GM19328 (cell line): ENCODE results near the gene ZNF182.
"Not testable (repeated sequence)": the region's sequence is repeated elsewhere in the genome, so short reads cannot be mapped to it uniquely, and the experiment has no call there.

ENCODE experiments used
- ATAC-seq: cut with Tn5 transposase; IDR thresholded peaks from one replicate; pipeline ENCODE4 v1.9.1; 2021; ENCODE audit warnings: mild to moderate bottlenecking, moderate library complexity; ENCODE audit not compliant: unreplicated experiment

ZNF182 gene

GRCh38 chrX:48003758-48004457, at the start of gene ZNF182:
Gene ZNF182, minus strand, starts transcription at chrX:48003989. Its CDS starts 1,380 bp downstream, at chrX:48002609.
- peak; percentile 66 for ATAC-seq

GRCh38 chrX:48046846-48047245, 43.1 kb upstream of the ZNF182 start:
- no peak for ATAC-seq

- ATAC-seq: no peak
Measured at GRCh38 chrX:48045410-48046311, 41.9 kb upstream of the ZNF182 start.

DNA sequence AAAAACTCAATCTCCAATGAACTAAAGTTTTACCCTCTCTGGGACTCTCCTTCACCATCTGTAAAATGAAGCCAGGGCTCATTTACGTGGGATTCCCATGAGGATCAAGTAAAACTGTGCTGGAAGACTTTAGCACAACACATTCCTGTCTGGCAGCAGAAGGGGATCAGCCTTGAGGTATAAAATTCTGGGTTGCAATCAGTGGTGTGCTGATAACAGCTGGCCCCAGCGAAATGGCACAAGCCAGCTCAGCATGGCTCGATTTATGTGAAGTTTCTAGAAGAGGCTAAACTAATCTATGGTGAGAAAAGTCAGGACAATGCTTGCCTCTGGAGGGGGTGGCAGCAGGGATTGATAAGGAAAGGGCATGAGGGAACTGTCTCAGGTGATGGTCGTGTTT, 39.3 kb upstream of the ZNF182 start:
- no peak for ATAC-seq

DNA sequence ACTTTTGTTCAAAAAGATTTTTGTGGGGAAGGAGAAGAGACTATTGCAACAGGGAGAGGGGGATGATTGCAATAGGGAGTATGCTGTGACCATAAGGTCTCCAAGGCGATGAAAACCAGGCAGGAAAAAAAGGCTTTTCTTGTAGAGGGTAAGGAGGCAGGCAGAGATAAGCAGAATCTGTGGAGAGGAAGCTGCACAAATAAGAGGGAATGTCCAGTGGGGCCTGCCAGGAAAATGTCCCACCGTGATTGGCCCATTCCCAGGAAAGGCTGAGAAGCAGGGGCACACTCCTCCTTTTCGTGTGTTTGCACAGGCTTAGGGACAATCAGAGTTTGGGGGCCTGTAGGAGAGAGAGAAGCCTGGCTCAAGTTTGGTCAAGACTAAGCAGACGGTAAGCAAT, 32.1 kb upstream of the ZNF182 start:
- ATAC-seq: no peak

GRCh38 chrX:48030641-48031173, 26.9 kb upstream of the ZNF182 start:
- ATAC-seq: not testable (repeated sequence)

- no peak for ATAC-seq
Measured at GRCh38 chrX:48030237-48030636, 26.4 kb upstream of the ZNF182 start.

GRCh38 chrX:48028091-48028490, 24.3 kb upstream of the ZNF182 start:
- ATAC-seq: no peak

DNA sequence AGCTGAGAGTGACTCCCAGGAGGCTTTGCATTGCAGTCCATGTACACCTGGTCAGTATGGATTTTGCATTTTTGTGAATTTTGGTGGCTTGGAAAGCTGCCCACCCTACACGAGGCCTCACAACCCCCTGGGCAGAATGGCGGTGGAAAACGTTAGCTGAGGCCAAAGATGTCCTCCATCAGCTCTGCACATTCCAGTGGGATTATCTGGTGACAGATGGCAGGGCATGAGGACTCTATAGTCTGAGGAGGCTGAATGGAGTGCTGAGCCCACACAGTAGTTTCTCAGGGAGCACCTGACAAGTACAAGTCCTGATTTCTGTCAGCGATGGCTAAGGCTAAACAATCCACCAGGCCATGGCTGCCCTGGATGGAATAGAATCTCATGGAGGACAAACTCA, 23.8 kb upstream of the ZNF182 start:
- not testable (repeated sequence) for ATAC-seq

DNA sequence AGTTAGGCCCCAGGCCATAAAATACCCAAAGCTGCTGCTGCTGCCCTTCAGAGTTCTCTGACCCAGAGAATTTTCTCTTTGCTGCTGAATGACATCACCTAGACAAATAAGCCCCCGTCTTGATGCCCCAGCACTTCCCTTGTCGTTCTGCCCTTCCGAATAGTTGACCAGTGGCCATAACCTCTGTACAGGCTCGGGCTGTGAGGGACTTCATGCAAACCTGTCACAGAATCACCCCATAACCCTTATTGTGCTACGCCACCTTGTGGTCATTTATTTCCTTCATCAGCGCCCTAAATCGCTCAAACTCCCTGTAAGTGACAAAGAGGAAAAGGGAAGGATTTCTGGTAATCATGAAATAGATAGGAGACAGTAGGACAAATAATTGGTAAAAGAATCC, 21.8 kb upstream of the ZNF182 start:
- ATAC-seq: no peak

DNA sequence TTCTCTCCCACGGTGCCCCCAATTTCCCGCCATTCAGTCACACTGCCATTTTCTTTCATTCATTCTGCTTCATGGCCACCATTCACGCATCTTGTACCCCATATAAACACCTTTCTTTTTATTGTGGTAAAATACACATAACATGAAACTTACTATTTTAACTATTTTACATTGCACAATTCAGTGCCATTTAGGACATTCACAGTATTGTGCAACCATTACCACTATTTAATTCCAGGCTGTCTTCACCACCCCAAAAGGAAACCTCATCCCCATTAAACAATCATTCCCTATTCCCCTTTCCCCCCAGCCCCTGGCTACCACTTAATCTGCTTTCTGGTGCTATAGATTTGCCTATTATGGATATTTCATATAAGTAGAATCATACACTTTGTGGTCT, 18.9 kb upstream of the ZNF182 start:
- ATAC-seq: no peak

- ATAC-seq: no peak
Measured at GRCh38 chrX:48022100-48022499, 18.3 kb upstream of the ZNF182 start.

- no peak for ATAC-seq
Measured at GRCh38 chrX:48021026-48021900, 17.5 kb upstream of the ZNF182 start.

GRCh38 chrX:48020472-48020871, 16.7 kb upstream of the ZNF182 start:
- ATAC-seq: not testable (repeated sequence)

- ATAC-seq: not testable (repeated sequence)
Measured at GRCh38 chrX:48019892-48020291, 16.1 kb upstream of the ZNF182 start.

- ATAC-seq: not testable (repeated sequence)
Measured at GRCh38 chrX:48016583-48017310, 13.0 kb upstream of the ZNF182 start.

DNA sequence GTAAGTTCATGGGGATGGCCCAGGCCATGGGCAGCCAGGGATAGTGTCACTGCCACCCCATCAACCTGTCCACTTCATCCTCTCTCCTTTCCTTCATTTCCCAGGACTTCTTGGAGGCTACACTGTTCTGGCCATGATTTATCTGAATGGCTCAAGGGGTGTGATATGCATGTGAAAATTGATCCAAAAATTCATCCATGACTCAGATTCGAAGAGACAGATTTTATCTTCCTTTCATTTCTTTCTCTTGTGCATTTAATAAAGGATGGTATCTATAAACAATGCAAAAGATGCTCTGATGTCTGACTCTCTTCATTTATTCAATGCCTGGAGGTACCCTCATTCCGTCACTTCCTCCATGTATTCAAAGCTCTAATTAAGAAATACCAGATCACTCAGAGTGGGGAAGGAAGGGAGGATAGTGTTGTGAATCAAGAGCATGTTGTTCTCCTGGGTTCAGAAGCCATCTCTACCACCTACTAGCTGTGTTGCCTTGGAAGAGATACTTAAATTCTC, 5.7 kb upstream of the ZNF182 start:
- not testable (repeated sequence) for ATAC-seq

DNA sequence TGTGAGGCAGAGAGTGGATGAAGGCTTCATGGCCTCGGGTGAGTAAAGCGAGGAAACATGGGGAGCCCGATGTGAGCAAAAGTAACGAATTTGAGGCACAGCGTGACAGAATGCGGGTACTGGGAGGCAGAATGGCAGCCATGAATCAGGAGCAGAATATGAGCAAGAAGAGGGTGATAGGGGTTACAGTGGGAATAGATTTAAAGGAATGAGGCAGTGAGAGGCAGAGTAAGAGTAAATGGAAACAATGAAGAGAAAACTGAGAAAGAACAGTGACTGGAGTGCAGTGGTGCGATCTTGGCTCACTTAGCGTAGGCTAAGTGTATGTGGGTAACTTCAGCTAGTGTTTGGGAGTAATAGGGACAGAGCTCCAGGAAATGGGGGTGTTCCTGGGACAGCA, 2.9 kb upstream of the ZNF182 start, which contains the start of gene SPACA5:
Gene SPACA5, plus strand, starts transcription at position 301 of the 400 bp plus-strand sequence. CDS start 815 bp downstream, outside the sequence.
- ATAC-seq: not testable (repeated sequence)

GRCh38 chrX:48003367-48003757, 427 bp downstream of the ZNF182 start:
- peak; percentile 8 for ATAC-seq

- no peak for ATAC-seq
Measured at GRCh38 chrX:48002929-48003328, 860 bp downstream of the ZNF182 start.
